ENCODE measurements around the gene DGKE.

DNA sequence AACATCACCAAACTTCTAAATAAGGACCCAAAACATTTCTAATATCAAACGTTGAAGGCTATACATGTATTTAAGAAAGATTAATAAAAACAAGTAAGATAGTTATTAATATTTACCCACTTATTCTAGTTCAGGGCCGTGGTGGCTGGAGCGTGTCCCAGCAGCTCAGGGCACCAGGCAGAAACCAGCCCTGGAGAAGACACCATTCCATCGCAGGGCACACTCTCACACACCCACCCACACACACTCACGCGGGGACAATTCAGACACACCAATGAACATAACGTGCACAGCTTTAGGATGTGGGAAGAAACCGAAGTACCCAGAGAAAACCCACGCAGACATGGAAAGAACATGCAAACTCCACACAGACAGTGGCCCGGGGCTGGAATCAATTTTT, 13.7 kb upstream of the DGKE start:
- TF ChIP-seq POLR2A (IDR thresholded peaks at IDR 0.05; ENCODE audit: low read length): no peak
- TF ChIP-seq GATA1 (IDR thresholded peaks at IDR 0.05; ENCODE audit: low read depth, low read length): no peak

All from erythroblast (primary cell).